Epidermal melanocyte (primary cell): ENCODE data around the gene TPRN.

ENCODE experiments used
- DNase-seq: peaks from one replicate; pipeline ENCODE4 v3.0.0; 2011; ENCODE audit warnings: low spot score; ENCODE audit not compliant: insufficient read length

Gene TPRN

GRCh38 chr9:137145731-137146526 lies 54.6 kb downstream of the TPRN start:
- DNase-seq, result no peak

DNA sequence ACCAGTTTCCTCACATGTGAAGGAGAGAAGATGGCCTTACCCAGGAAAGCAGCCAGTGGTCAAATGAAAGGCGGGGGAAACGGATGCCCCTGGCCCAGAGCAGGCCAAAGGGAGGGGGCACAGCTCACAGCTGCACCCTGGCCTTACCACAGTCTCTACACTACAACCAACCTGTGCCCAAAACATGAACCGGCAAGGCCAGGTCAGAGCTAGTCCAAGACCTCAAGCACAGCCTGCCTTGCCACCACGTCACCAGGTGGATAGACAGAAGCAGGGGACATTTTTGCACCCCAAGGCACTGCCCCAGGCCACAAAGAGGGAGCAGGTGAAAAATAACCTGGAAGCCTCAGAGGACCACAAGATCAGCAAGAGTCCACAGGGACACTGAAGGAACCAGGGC lies 57.1 kb downstream of the TPRN start:
- no peak for DNase-seq

DNA sequence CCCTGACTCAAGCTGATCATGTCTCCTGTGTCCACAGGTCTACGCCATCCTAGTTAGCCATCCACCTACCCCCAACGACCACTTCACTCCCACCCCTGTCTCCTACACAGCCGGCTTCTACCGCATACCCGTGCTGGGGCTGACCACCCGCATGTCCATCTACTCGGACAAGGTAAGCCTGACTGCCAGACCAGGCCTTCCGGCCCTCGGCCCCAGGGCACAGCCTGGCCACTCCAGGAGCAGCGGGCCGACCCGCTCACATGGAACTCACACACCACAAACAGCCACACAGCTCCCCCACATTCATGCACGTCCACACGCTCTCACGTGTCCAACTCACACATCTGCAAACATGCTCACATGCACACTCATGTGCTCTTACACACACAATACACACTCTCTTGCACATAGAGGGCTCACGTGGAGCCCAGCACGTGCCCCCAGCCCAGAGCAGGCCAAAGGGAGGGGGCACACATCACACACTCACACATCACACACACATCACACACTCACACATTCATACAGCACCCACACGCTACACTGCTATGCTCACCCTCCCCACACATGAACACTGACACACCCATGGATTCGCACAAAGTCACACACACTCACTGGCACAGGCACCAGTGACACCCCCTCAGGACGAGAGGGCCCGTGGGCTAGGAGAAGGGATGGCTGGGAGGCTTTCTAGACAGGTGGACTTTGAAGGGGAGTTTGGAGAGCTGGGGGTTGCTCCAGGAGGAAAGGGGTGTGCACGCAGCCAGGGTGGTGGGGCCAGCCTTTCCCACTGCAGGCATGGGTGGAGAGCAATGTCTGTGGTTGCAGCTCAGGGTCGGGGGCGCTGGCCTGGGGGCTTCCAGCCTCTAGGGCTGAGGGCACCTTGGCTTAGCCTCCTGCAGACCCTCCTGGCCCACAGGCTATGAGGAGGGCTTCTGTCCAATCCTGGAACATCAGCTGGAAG lies 58.3 kb downstream of the TPRN start:
- no peak for DNase-seq
